NB4 (cell line): ENCODE results near the gene SYNPO2L.
A peak's percentile ranks its signal among the peaks of the same experiment; 100 is the strongest.

Experiments used
- DNase-seq: peaks from one replicate; pipeline ENCODE4 v3.0.0; 2010; ENCODE audit warnings: low read depth
- H3K4me3 ChIP-seq: one replicate; pipeline ENCODE4 v1.5.1; 2011; ENCODE audit warnings: mild to moderate bottlenecking, low read depth, low read length, moderate library complexity
- CTCF ChIP-seq: IDR thresholded peaks from one replicate; pipeline ENCODE4 v1.5.1; 2012; ENCODE audit warnings: low read depth, low read length
- MAX ChIP-seq: IDR thresholded peaks from 2 replicates; pipeline ENCODE4 v1.6.1; 2011; ENCODE audit warnings: low read depth, low read length
- MYC ChIP-seq: IDR thresholded peaks from 2 replicates; pipeline ENCODE4 v1.6.1; 2011; ENCODE audit warnings: low read depth, low read length
- POLR2A ChIP-seq: IDR thresholded peaks from 2 replicates; pipeline ENCODE4 v1.6.1; 2011; ENCODE audit warnings: mild to moderate bottlenecking; ENCODE audit not compliant: insufficient read length; ENCODE audit errors: extremely low read depth

The SYNPO2L gene

GRCh38 chr10:73635781-73636180 is 20.0 kb downstream of the SYNPO2L start:
- no peak for DNase-seq
- no peak overlapping the region for H3K4me3 ChIP-seq
- TF ChIP-seq MYC (no peak), MAX (no peak), POLR2A (no peak), CTCF (no peak)

DNA sequence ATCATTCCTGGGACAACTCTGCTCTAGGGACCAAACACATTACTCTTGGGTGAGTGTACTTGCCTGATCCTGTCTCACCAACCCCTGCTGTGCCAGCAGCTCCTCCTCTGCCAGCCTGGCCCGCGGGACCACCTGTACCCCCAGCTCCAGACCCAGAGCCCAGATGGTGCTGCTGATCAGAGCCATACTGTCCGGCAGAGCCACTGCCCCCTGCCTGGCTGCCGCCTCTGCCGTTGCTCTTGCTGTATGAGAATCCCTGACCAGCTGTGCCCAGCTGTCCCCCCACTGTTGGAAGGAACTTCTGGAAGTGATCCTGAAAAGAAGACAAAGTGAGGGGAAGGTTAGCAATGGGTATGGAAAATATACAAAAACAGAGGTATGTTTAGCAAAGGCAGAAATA is 21.4 kb downstream of the SYNPO2L start:
- no peak for TF ChIP-seq MYC
- no peak for TF ChIP-seq CTCF
- TF ChIP-seq MAX, result no peak
- no peak for TF ChIP-seq POLR2A
- H3K4me3 ChIP-seq, result no peak overlapping the region
- DNase-seq, result no peak

- no peak for DNase-seq
- H3K4me3 ChIP-seq, result no peak overlapping the region
- no peak for TF ChIP-seq CTCF
- no peak for TF ChIP-seq POLR2A
- no peak for TF ChIP-seq MAX
- TF ChIP-seq MYC, result no peak
Measured at GRCh38 chr10:73629165-73629564, 26.7 kb downstream of the SYNPO2L start.

DNA sequence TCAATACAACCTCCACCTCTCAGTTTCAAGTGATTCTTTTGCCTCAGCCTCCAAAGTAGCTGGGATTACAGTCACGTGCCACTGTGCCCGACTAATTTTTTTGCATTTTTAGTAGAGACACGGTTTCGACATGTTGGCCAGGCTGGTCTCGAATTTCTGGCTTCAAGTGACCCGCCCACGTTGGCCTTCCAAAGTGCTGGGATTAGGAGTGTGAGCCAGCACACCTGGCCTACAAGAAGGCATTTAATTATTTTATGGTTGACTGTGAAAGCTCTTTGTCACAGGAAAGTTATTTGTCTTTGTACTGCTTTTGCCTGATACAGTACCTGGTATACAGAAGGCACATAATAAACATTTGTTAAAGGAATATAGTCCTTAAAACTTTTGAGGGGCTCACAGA is 27.4 kb downstream of the SYNPO2L start:
- H3K4me3 ChIP-seq, result no peak overlapping the region
- TF ChIP-seq POLR2A, result no peak
- no peak for TF ChIP-seq MYC
- no peak for TF ChIP-seq CTCF
- TF ChIP-seq MAX, result no peak
- no peak for DNase-seq

DNA sequence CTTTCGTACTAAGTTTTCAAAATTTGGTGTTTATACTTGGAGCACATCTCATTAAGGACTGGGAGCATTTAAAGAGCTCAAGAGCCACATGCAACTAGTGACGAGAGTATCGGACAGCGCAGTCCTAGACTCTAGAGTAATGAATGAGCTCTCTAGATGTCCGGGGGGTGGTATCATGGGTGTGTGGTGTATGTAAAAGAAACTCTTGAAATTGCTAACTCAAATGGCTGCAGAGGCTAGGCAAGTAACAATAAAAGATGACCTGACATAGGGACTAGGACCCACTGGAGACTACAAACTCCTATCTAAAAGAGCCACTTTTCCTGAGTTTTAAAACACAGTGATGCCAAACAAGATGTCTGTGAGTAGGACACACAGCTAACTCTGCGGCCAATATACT is 28.5 kb downstream of the SYNPO2L start:
- peak overlapping the region; percentile 100 for H3K4me3 ChIP-seq
- TF ChIP-seq POLR2A (no peak), MAX (no peak)
- no peak for DNase-seq

DNA sequence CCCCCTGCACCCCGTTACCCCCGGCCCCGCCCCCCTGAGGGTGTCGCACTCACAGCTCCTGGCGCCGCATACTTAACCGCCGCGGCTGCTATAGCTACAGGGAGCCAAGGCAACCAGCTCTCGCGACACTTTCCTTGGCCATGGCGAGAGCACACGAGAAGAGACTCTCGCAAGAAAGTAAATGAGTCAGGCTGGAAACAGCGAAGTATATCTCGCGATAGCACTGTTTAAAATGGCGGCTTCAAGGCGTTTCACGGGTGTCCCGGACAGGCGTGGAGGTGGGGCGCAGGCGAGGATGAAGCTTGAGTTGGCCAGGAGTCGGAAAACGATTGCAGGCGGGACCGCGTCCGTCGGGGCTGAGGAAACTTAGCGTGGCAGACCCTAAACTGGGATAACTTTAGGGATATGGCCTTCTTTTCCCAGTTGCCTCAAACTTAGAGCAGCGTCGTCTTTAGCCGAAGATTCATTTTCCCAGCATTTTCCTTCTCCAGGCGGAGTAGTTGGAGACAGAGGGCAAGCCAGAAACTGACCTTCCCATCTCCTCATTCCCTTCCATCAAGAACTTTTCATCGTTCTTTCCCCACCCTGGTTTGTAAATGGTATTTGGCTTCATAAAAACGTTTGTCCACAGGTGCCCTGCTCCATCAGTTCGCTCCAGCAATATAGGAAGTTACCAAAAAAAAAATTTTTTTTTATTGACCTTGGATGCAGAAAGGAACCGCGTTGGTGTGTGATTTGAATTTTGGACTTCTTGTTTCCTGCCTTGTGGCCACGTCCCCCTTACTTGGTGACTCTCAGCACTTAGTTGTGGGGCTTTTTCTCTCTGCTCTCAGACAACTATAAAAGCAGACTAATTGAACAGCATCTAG is 29.7 kb downstream of the SYNPO2L start:
- H3K4me3 ChIP-seq, result peak overlapping the region; percentile 100
- DNase-seq, result peak; percentile 99
- TF ChIP-seq MYC (peak; percentile 85), CTCF (no peak), MAX (peak; percentile 78; the same call in 1 of the 2 replicates), POLR2A (peak; percentile 96)
